ENCODE data around the gene FGD2. TPM values are rescaled to one million over a fixed set of nuclear protein-coding genes. Genes with fewer than 3 reads are reported as not detected.

The FGD2 gene
- total and polyA plus RNA-seq, 2 experiments from 2014 or later = 0.13 to 0.14 TPM

DNA sequence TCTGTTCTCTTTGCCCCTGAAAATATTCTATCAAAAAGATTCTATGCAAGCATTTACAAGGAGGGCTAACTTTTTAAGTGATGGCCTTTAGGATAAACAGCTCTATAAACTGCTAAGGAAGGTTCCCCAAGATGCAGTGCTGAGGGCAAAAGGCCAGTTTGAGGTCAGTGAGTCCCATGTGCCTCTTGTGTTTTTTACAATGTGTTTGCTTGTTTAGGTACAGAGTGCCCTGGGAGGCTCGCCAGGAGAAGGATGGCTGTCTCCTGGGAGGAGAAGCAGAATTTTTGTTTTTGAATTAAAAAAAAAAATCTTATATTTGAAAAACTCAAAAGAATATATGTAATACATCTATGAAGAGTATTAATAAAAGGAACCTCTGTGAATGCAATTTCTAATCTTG lies 32.3 kb upstream of the FGD2 start:
- peaks cover 98% of the 10 kb centered on the region for H3K36me3 Mint-ChIP-seq (ENCODE audit: low read depth)
- H3K27me3 Mint-ChIP-seq (ENCODE audit: insufficient read depth, low read depth, poor library complexity) = peaks cover 3% of the 10 kb centered on the region
- no peak overlapping the region for H2AFZ ChIP-seq
- H3K9me3 Mint-ChIP-seq = no peaks in the 10 kb centered on the region
- no peaks in the 10 kb centered on the region for H3K27me3 ChIP-seq (ENCODE audit: insufficient read depth)
- H3K4me1 Mint-ChIP-seq = peaks cover 3% of the 10 kb centered on the region; the same call in 1 of the 3 replicates
- H3K4me1 ChIP-seq (ENCODE audit: insufficient read depth) = no peaks in the 10 kb centered on the region
- H3K79me2 ChIP-seq (replicated peaks; ENCODE audit: insufficient read depth) = 0 out of 2 replicates have a peak, but pooled peaks cover under 1% of the 10 kb centered on the region
- no peak overlapping the region for H3K27ac Mint-ChIP-seq
- peaks cover 56% of the 10 kb centered on the region for H3K36me3 ChIP-seq (ENCODE audit: insufficient read depth)
- H4K20me1 ChIP-seq (replicated peaks; ENCODE audit: insufficient read depth) = peaks cover 8% of the 10 kb centered on the region; the same call in 1 of the 2 replicates
- no peak overlapping the region for H3K4me2 ChIP-seq
- H3K4me3 ChIP-seq = no peak overlapping the region
- H3K9me2 ChIP-seq (ENCODE audit: insufficient read depth) = no peaks in the 10 kb centered on the region
- DNase-seq (ENCODE audit: low spot score) (no peak), ATAC-seq (no peak)
- H3K4me3 Mint-ChIP-seq = no peak overlapping the region
- H3F3A ChIP-seq (replicated peaks; ENCODE audit: low read depth) = peaks cover 4% of the 10 kb centered on the region; the same call in 1 of the 2 replicates
- TF ChIP-seq CTCF (conservative IDR thresholded peaks at IDR 0.05; ENCODE audit: low read depth in 2 of 2) (no peak), EZH2phosphoT487 (IDR thresholded peaks at IDR 0.05; ENCODE audit: unreplicated experiment) (no peak), CREB1 (CRISPR knock-in tag; IDR thresholded peaks at IDR 0.05; ENCODE audit: low read depth) (no peak), STAT1 (IDR thresholded peaks at IDR 0.05; ENCODE audit: unreplicated experiment) (no peak), POLR2AphosphoS5 (IDR thresholded peaks at IDR 0.05; ENCODE audit: low read depth) (no peak)
- TF ChIP-seq, protein P1, sequence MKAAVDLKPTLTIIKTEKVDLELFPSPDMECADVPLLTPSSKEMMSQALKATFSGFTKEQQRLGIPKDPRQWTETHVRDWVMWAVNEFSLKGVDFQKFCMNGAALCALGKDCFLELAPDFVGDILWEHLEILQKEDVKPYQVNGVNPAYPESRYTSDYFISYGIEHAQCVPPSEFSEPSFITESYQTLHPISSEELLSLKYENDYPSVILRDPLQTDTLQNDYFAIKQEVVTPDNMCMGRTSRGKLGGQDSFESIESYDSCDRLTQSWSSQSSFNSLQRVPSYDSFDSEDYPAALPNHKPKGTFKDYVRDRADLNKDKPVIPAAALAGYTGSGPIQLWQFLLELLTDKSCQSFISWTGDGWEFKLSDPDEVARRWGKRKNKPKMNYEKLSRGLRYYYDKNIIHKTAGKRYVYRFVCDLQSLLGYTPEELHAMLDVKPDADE (IDR thresholded peaks at IDR 0.05) = no peak
- H3K27ac ChIP-seq (ENCODE audit: low read depth) = no peak overlapping the region

GRCh38 chr6:36973647-36974046 lies 31.8 kb upstream of the FGD2 start:
- peaks cover 10% of the 10 kb centered on the region; the same call in 1 of the 2 replicates for H4K20me1 ChIP-seq (replicated peaks; ENCODE audit: insufficient read depth)
- no peaks in the 10 kb centered on the region for H3K9me2 ChIP-seq (ENCODE audit: insufficient read depth)
- no peak for DNase-seq (ENCODE audit: low spot score)
- Mint-ChIP-seq H3K27ac (no peak overlapping the region), H3K27me3 (ENCODE audit: insufficient read depth, low read depth, poor library complexity) (peaks cover 4% of the 10 kb centered on the region), H3K4me1 (peaks cover 3% of the 10 kb centered on the region; the same call in 1 of the 3 replicates), H3K9me3 (no peaks in the 10 kb centered on the region), H3K36me3 (ENCODE audit: low read depth) (peaks cover 96% of the 10 kb centered on the region), H3K4me3 (no peak overlapping the region)
- H3K4me3 ChIP-seq = no peak overlapping the region
- H3K79me2 ChIP-seq (replicated peaks; ENCODE audit: insufficient read depth) = peaks cover 6% of the 10 kb centered on the region
- ATAC-seq = no peak
- peaks cover 56% of the 10 kb centered on the region for H3K36me3 ChIP-seq (ENCODE audit: insufficient read depth)
- no peak overlapping the region for H2AFZ ChIP-seq
- H3K4me1 ChIP-seq (ENCODE audit: insufficient read depth) = no peaks in the 10 kb centered on the region
- H3K27me3 ChIP-seq (ENCODE audit: insufficient read depth) = no peaks in the 10 kb centered on the region
- peaks cover 4% of the 10 kb centered on the region; the same call in 1 of the 2 replicates for H3F3A ChIP-seq (replicated peaks; ENCODE audit: low read depth)
- no peak overlapping the region for H3K4me2 ChIP-seq
- no peak for TF ChIP-seq CTCF (conservative IDR thresholded peaks at IDR 0.05; ENCODE audit: low read depth in 2 of 2)
- no peak overlapping the region for H3K27ac ChIP-seq (ENCODE audit: low read depth)
